DND-41 (cell line): ENCODE measurements around the gene METTL4.

Source experiments
- ATAC-seq: fragments of 200-7000 bp; cut with Tn5 transposase; 3 replicates; pipeline ENCODE4 v1.9.1; 2021; ENCODE audit warnings: low read depth; ENCODE audit not compliant: insufficient read depth
- DNase-seq: peaks from one replicate; pipeline ENCODE4 v3.0.0-alpha.2; 2020
- H2AFZ ChIP-seq: 2 replicates; pipeline ENCODE4 v1.6.0; 2012; ENCODE audit warnings: low read depth, low read length
- H3K27ac ChIP-seq: 2 replicates; pipeline ENCODE4 v1.5.1; 2012; ENCODE audit warnings: low read length, inconsistent platforms
- H3K27me3 ChIP-seq: fragments of 200-600 bp; sonication (generic); 2 replicates; pipeline ENCODE4 v1.6.0; 2012; ENCODE audit warnings: low read length, mild to moderate bottlenecking, inconsistent platforms; ENCODE audit not compliant: insufficient read depth, poor library complexity
- H3K36me3 ChIP-seq: 2 replicates; pipeline ENCODE4 v1.5.1; 2012; ENCODE audit warnings: low read length, inconsistent platforms; ENCODE audit not compliant: insufficient read depth
- H3K4me1 ChIP-seq: 2 replicates; pipeline ENCODE4 v1.5.1; 2012; ENCODE audit warnings: mild to moderate bottlenecking, low read length; ENCODE audit not compliant: insufficient read depth
- H3K4me2 ChIP-seq: 2 replicates; pipeline ENCODE4 v1.6.0; 2012; ENCODE audit warnings: mild to moderate bottlenecking, moderate library complexity, low read length, inconsistent platforms; ENCODE audit not compliant: insufficient read depth
- H3K4me3 ChIP-seq, 2 experiments: fragments of 200-600 bp in 1 of 2; shearing (Covaris generic) in 1 of 2; 2 replicates each; pipeline ENCODE4 v1.5.1; 2012 to 2016; ENCODE audit warnings: inconsistent platforms in 2 of 2, low read length in 2 of 2, mild to moderate bottlenecking in 2 of 2, low read depth in 1 of 2, moderate library complexity in 1 of 2
- H3K79me2 ChIP-seq: 2 replicates; pipeline ENCODE4 v1.6.0; 2012; ENCODE audit warnings: low read length, inconsistent platforms; ENCODE audit not compliant: insufficient read depth
- H3K9ac ChIP-seq: 2 replicates; pipeline ENCODE4 v1.6.0; 2012; ENCODE audit warnings: low read depth, mild to moderate bottlenecking, inconsistent platforms, low read length, moderate library complexity
- H3K9me3 ChIP-seq: 2 replicates; pipeline ENCODE4 v1.5.1; 2012; ENCODE audit warnings: low read length, moderate library complexity, mild to moderate bottlenecking, inconsistent platforms; ENCODE audit not compliant: insufficient read depth, severe bottlenecking
- H4K20me1 ChIP-seq: 2 replicates; pipeline ENCODE4 v1.6.0; 2012; ENCODE audit warnings: low read length; ENCODE audit not compliant: insufficient read depth
- EZH2 ChIP-seq: IDR thresholded peaks from 3 replicates; pipeline ENCODE4 v1.6.1; 2012; ENCODE audit warnings: borderline replicate concordance, low read depth, mild to moderate bottlenecking, moderate library complexity, low read length, inconsistent platforms; ENCODE audit not compliant: severe bottlenecking
- TF ChIP-seq, protein P1 (sequence below): IDR thresholded peaks from 2 replicates; pipeline ENCODE4 v1.5.1; 2012; ENCODE audit warnings: borderline replicate concordance, low read length, moderate library complexity, mild to moderate bottlenecking; ENCODE audit not compliant: poor library complexity, severe bottlenecking; ENCODE audit errors: extremely low read depth

The METTL4 gene

DNA sequence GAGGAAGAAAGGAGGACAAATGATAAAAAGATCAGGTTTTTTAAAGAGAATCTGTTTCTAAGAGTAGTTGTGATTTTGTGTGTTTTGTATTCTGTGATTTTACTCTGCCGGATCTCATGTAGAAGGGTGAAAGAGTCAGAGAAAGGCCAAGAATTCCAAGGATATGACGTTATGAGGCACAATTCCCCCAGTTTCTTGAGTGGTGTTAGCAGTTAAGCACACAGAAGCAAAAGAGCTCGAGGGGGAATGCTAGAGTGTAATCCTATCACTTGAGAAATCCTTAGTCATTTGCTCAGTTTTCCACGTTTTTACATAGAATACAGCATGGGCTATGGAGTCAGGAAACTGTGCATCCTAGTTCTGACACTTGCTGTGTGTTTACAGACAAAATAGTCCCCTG is 34.8 kb downstream of the METTL4 start:
- H3K4me1 ChIP-seq: no peaks in the 10 kb centered on the region
- no peak overlapping the region for H3K4me2 ChIP-seq
- no peak overlapping the region for H2AFZ ChIP-seq
- ATAC-seq (no peak), DNase-seq (no peak)
- TF ChIP-seq, protein P1, sequence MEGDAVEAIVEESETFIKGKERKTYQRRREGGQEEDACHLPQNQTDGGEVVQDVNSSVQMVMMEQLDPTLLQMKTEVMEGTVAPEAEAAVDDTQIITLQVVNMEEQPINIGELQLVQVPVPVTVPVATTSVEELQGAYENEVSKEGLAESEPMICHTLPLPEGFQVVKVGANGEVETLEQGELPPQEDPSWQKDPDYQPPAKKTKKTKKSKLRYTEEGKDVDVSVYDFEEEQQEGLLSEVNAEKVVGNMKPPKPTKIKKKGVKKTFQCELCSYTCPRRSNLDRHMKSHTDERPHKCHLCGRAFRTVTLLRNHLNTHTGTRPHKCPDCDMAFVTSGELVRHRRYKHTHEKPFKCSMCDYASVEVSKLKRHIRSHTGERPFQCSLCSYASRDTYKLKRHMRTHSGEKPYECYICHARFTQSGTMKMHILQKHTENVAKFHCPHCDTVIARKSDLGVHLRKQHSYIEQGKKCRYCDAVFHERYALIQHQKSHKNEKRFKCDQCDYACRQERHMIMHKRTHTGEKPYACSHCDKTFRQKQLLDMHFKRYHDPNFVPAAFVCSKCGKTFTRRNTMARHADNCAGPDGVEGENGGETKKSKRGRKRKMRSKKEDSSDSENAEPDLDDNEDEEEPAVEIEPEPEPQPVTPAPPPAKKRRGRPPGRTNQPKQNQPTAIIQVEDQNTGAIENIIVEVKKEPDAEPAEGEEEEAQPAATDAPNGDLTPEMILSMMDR: no peak
- no peak for TF ChIP-seq EZH2
- H3K27me3 ChIP-seq: no peaks in the 10 kb centered on the region
- no peak overlapping the region for H3K4me3 ChIP-seq
- no peak overlapping the region for H3K9ac ChIP-seq
- peaks cover 19% of the 10 kb centered on the region for H3K36me3 ChIP-seq
- no peaks in the 10 kb centered on the region for H3K9me3 ChIP-seq
- no peak overlapping the region for H3K27ac ChIP-seq
- H3K79me2 ChIP-seq: no peaks in the 10 kb centered on the region
- H4K20me1 ChIP-seq: no peaks in the 10 kb centered on the region

DNA sequence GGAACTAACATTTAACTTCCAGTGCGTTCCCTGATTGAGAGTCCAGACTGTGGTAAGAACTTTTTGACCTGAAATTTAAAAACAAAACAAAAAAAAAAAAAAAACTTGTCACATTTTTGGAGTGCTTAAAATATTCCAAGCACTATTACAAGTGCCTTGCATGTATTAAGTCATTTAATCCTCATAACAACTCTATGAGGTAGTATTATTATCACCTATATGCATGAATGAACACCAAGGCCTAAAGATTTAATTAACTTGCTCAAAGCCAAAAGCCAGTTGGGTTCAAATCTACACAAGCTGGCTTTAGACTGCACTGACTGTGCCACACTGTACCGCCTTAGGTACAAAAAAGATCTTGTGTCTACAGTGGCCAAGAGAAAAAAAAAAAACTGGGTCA is 35.2 kb downstream of the METTL4 start:
- TF ChIP-seq EZH2: no peak
- TF ChIP-seq, protein P1: no peak
- no peak overlapping the region for H3K27ac ChIP-seq
- no peak for DNase-seq
- no peaks in the 10 kb centered on the region for H3K9me3 ChIP-seq
- H3K79me2 ChIP-seq: no peaks in the 10 kb centered on the region
- ATAC-seq: no peak
- no peaks in the 10 kb centered on the region for H3K4me1 ChIP-seq
- no peak overlapping the region for H2AFZ ChIP-seq
- no peaks in the 10 kb centered on the region for H4K20me1 ChIP-seq
- no peak overlapping the region for H3K4me2 ChIP-seq
- no peak overlapping the region for H3K4me3 ChIP-seq
- H3K36me3 ChIP-seq: peaks cover 15% of the 10 kb centered on the region
- no peaks in the 10 kb centered on the region for H3K27me3 ChIP-seq
- H3K9ac ChIP-seq: no peak overlapping the region

DNA sequence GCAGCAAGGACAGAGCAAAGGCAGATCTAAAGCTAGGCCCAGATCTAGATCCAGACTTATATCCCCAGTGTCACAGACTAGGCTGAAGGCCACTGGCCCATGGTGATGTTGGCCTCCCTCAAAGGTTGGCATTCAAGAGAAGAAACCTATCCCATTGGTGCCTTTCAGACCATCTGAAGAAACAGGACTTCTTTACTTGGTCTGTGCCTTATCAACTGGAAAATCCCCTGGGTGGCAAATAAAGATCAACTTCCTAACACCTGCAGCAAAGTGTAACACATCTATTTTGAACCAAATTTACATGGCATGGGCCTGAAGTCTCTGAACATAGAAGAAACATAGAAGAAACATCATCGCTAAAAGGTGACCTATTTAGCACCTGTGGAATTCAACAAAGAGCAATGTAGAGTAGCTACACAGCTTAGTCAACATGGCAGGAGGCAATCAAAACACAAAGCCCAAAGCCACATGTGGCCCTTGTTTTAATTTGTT is 35.8 kb downstream of the METTL4 start:
- DNase-seq: no peak
- TF ChIP-seq, protein P1: no peak
- no peak for TF ChIP-seq EZH2
- ATAC-seq: no peak
- no peak overlapping the region for H3K4me3 ChIP-seq
- no peaks in the 10 kb centered on the region for H3K79me2 ChIP-seq
- H4K20me1 ChIP-seq: no peaks in the 10 kb centered on the region
- H2AFZ ChIP-seq: no peak overlapping the region
- no peaks in the 10 kb centered on the region for H3K27me3 ChIP-seq
- no peaks in the 10 kb centered on the region for H3K4me1 ChIP-seq
- no peak overlapping the region for H3K9ac ChIP-seq
- H3K4me2 ChIP-seq: no peak overlapping the region
- H3K9me3 ChIP-seq: no peaks in the 10 kb centered on the region
- no peak overlapping the region for H3K27ac ChIP-seq
- peaks cover 15% of the 10 kb centered on the region for H3K36me3 ChIP-seq

DNA sequence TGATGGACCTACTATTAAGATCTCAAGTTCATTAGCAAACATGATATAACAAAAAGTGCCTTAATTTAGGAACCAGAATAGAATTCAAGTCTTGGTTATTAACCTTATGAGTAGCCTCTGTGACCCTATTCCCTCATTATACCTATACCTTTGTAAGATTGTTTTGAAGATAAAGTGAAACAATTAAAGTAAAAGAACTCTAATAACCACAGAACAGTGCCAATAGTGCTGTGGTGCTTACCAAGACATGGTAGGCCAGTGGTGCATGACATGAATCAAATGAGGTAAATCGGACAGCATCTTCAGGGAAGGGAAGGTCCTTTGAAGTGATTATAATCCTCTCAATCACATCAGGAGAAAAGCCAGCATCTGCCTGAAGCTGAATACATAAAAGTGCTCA is 36.4 kb downstream of the METTL4 start:
- H3K4me3 ChIP-seq: no peak overlapping the region
- H3K4me2 ChIP-seq: no peak overlapping the region
- H3K27me3 ChIP-seq: no peaks in the 10 kb centered on the region
- ATAC-seq: no peak
- no peaks in the 10 kb centered on the region for H3K79me2 ChIP-seq
- H2AFZ ChIP-seq: no peak overlapping the region
- no peaks in the 10 kb centered on the region for H3K4me1 ChIP-seq
- TF ChIP-seq, protein P1: no peak
- TF ChIP-seq EZH2: no peak
- no peak overlapping the region for H3K27ac ChIP-seq
- DNase-seq: no peak
- no peaks in the 10 kb centered on the region for H4K20me1 ChIP-seq
- no peak overlapping the region for H3K9ac ChIP-seq
- peaks cover 15% of the 10 kb centered on the region for H3K36me3 ChIP-seq
- H3K9me3 ChIP-seq: no peaks in the 10 kb centered on the region
